H1 (cell line): Measurements from ENCODE around the gene RAD50. TPM values are rescaled to one million over a fixed set of nuclear protein-coding genes. Genes with fewer than 3 reads are reported as not detected.

Experiments used
- CTCF ChIA-PET: fragments of 300-600 bp; sonication (Branson Sonifier 250); formaldehyde crosslinking; loops from one replicate; lab custom pipeline; 2021; ENCODE audit not compliant: partially characterized antibody; lab: Charles Lee
- POLR2A ChIA-PET: fragments of 300-600 bp; sonication (Branson Sonifier 250); formaldehyde crosslinking; loops from one replicate; lab custom pipeline; 2021; ENCODE audit warnings: inconsistent platforms; ENCODE audit not compliant: partially characterized antibody; lab: Charles Lee
- DNase-seq, 2 experiments: peaks; one replicate each; pipeline versions ENCODE4 v3.0.0 to v3.0.0-alpha.2; 2010 to 2022; ENCODE audit warnings: low spot score in 2 of 2, low read depth in 1 of 2, mixed read lengths in 1 of 2
- FAIRE-seq: peaks from 2 replicates; lab custom pipeline; 2011; peaks lifted over from hg19 to GRCh38; lab: Jason Lieb, UNC
- H2AFZ ChIP-seq: 2 replicates; pipeline ENCODE4 v1.8.1; 2012; ENCODE audit warnings: low read length, inconsistent platforms
- H2AK5ac ChIP-seq: 2 replicates; pipeline ENCODE4 v1.6.1; 2013; ENCODE audit warnings: low read depth, low read length
- H2BK120ac ChIP-seq: replicated peaks from 2 replicates; pipeline ENCODE3; 2013; ENCODE audit warnings: low read depth, low read length, inconsistent platforms
- H2BK12ac ChIP-seq: 2 replicates; pipeline ENCODE4 v1.6.1; 2013; ENCODE audit warnings: low read depth, low read length
- H2BK15ac ChIP-seq: 2 replicates; pipeline ENCODE4 v1.6.1; 2013; ENCODE audit warnings: low read length
- H2BK20ac ChIP-seq: 2 replicates; pipeline ENCODE4 v1.6.1; 2013; ENCODE audit warnings: low read length
- H2BK5ac ChIP-seq: 2 replicates; pipeline ENCODE4 v1.6.1; 2013; ENCODE audit warnings: low read depth, low read length
- H3K14ac ChIP-seq: 2 replicates; pipeline ENCODE4 v1.6.1; 2013; ENCODE audit warnings: inconsistent platforms; ENCODE audit not compliant: insufficient read length
- H3K18ac ChIP-seq: 2 replicates; pipeline ENCODE4 v1.6.1; 2013; ENCODE audit warnings: low read length; ENCODE audit errors: extremely low read depth
- H3K23ac ChIP-seq: 2 replicates; pipeline ENCODE4 v1.6.1; 2013; ENCODE audit warnings: inconsistent platforms; ENCODE audit not compliant: insufficient read length
- H3K23me2 ChIP-seq: 2 replicates; pipeline ENCODE4 v1.6.1; 2013; ENCODE audit warnings: low read depth, low read length
- H3K27ac ChIP-seq: 2 replicates; pipeline ENCODE4 v1.6.1; 2011; ENCODE audit warnings: low read depth, low read length, inconsistent platforms
- H3K27me3 ChIP-seq, 4 experiments: replicated peaks in 1 of 4; 1 replicate in 1 of 4; 2 replicates in 3 of 4; pipeline versions ENCODE4 v1.6.1 to v1.8.1; 2011 to 2013; ENCODE audit warnings: low read length in 3 of 4, mild to moderate bottlenecking in 3 of 4, inconsistent platforms in 2 of 4, mixed read lengths in 2 of 4, moderate library complexity in 1 of 4; ENCODE audit not compliant: control insufficient read depth in 3 of 4, insufficient read depth in 3 of 4; ENCODE audit errors: extremely low read depth in 1 of 4
- H3K36me3 ChIP-seq, 4 experiments: 2 replicates each; pipeline versions ENCODE4 v1.6.1 to v1.8.1; 2011 to 2013; ENCODE audit warnings: mild to moderate bottlenecking in 4 of 4, low read length in 3 of 4, moderate library complexity in 2 of 4, control low read depth in 1 of 4, inconsistent platforms in 1 of 4; ENCODE audit not compliant: insufficient read depth in 4 of 4, control insufficient read depth in 2 of 4
- H3K4ac ChIP-seq: replicated peaks from 2 replicates; pipeline ENCODE3; 2013; ENCODE audit warnings: low read length, low read depth, mixed read lengths, inconsistent platforms; ENCODE audit not compliant: insufficient read length
- H3K4me1 ChIP-seq, 4 experiments: replicated peaks in 1 of 4; 1 replicate in 1 of 4; 2 replicates in 3 of 4; pipeline versions ENCODE4 v1.6.1 to v1.8.1; 2011 to 2013; ENCODE audit warnings: low read length in 3 of 4, inconsistent platforms in 2 of 4, mixed read lengths in 1 of 4; ENCODE audit not compliant: insufficient read depth in 4 of 4, control insufficient read depth in 3 of 4
- H3K4me2 ChIP-seq, 2 experiments: 2 replicates each; pipeline versions ENCODE4 v1.6.1 to v1.8.1; 2011 to 2013; ENCODE audit warnings: low read depth in 2 of 2, low read length in 2 of 2, control low read depth in 1 of 2, inconsistent platforms in 1 of 2, mild to moderate bottlenecking in 1 of 2; ENCODE audit not compliant: insufficient read depth in 1 of 2
- H3K4me3 ChIP-seq, 4 experiments: fragments of 200-600, 300-600 bp in 1 of 4; sonication (generic), shearing (Covaris generic), sonication (Bioruptor Twin) in 1 of 4; 2 replicates each; pipeline versions ENCODE4 v1.5.1 to v1.8.1; 2011 to 2016; ENCODE audit warnings: low read length in 4 of 4, low read depth in 3 of 4, control low read depth in 2 of 4, inconsistent platforms in 2 of 4, mild to moderate bottlenecking in 2 of 4, mixed read lengths in 1 of 4, moderate library complexity in 1 of 4; ENCODE audit not compliant: insufficient read depth in 2 of 4; ENCODE audit errors: extremely low read depth in 1 of 4
- H3K56ac ChIP-seq: replicated peaks from 2 replicates; pipeline ENCODE3; 2013; ENCODE audit warnings: low read depth, mild to moderate bottlenecking, mixed read lengths, low read length, inconsistent platforms; ENCODE audit not compliant: insufficient read length
- H3K79me1 ChIP-seq: 2 replicates; pipeline ENCODE4 v1.6.1; 2013; ENCODE audit warnings: low read depth, low read length, control low read depth
- H3K79me2 ChIP-seq, 2 experiments: 2 replicates each; pipeline versions ENCODE4 v1.6.1 to v1.8.1; 2012 to 2013; ENCODE audit warnings: low read length in 2 of 2, mild to moderate bottlenecking in 2 of 2, inconsistent platforms in 1 of 2; ENCODE audit not compliant: insufficient read depth in 2 of 2, control insufficient read depth in 1 of 2
- H3K9ac ChIP-seq, 4 experiments: replicated peaks in 1 of 4; 1 replicate in 1 of 4; 2 replicates in 3 of 4; pipeline versions ENCODE4 v1.6.1 to v1.8.1; 2011 to 2013; ENCODE audit warnings: low read depth in 3 of 4, low read length in 3 of 4, control low read depth in 2 of 4, mild to moderate bottlenecking in 2 of 4, moderate library complexity in 2 of 4, inconsistent platforms in 1 of 4; ENCODE audit errors: extremely low read depth in 1 of 4
- H3K9me3 ChIP-seq, 2 experiments: 2 replicates each; pipeline versions ENCODE4 v1.6.1 to v1.8.1; 2012 to 2013; ENCODE audit warnings: mild to moderate bottlenecking in 2 of 2, moderate library complexity in 2 of 2, control low read depth in 1 of 2, inconsistent platforms in 1 of 2, low read depth in 1 of 2, low read length in 1 of 2, mixed read lengths in 1 of 2; ENCODE audit not compliant: insufficient read depth in 2 of 2
- H4K20me1 ChIP-seq, 2 experiments: replicated peaks in 1 of 2; 2 replicates each; pipeline versions ENCODE3 to v1.8.1; 2011 to 2013; ENCODE audit warnings: inconsistent platforms in 2 of 2, low read length in 2 of 2, mild to moderate bottlenecking in 1 of 2; ENCODE audit not compliant: insufficient read depth in 2 of 2, control insufficient read depth in 1 of 2
- H4K5ac ChIP-seq: 2 replicates; pipeline ENCODE4 v1.6.1; 2013; ENCODE audit warnings: low read length, low read depth, mixed read lengths, inconsistent platforms; ENCODE audit not compliant: insufficient read length
- H4K8ac ChIP-seq: 2 replicates; pipeline ENCODE4 v1.8.0; 2013; ENCODE audit warnings: mild to moderate bottlenecking, moderate library complexity, low read length, inconsistent platforms; ENCODE audit not compliant: insufficient read depth; ENCODE audit errors: extremely low read depth
- H4K91ac ChIP-seq: replicated peaks from 2 replicates; pipeline ENCODE3; 2013; ENCODE audit warnings: low read length, mixed read lengths, inconsistent platforms; ENCODE audit not compliant: insufficient read length
- CREB1 ChIP-seq: IDR thresholded peaks from 2 replicates; pipeline ENCODE4 v1.6.1; 2012; ENCODE audit warnings: inconsistent platforms
- EGR1 ChIP-seq: IDR thresholded peaks from 2 replicates; pipeline ENCODE4 v1.6.1; 2011; ENCODE audit warnings: low read depth, low read length, borderline replicate concordance
- EZH2 ChIP-seq: fragments of 200-600 bp; sonication (generic); IDR thresholded peaks from 2 replicates; pipeline ENCODE4 v1.7.1; 2012; ENCODE audit warnings: low read depth, mild to moderate bottlenecking, moderate library complexity, low read length, inconsistent platforms; ENCODE audit not compliant: severe bottlenecking
- GABPA ChIP-seq: IDR thresholded peaks from 2 replicates; pipeline ENCODE4 v1.6.1; 2011; ENCODE audit warnings: mild to moderate bottlenecking, low read length, moderate library complexity, borderline replicate concordance; ENCODE audit not compliant: insufficient read depth
- HDAC2 ChIP-seq, 2 experiments: fragments of 300-600 bp in 1 of 2; sonication (generic) in 1 of 2; IDR thresholded peaks; 2 replicates each; pipeline ENCODE4 v1.6.1; 2011 to 2012; ENCODE audit warnings: low read depth in 2 of 2, low read length in 2 of 2, mild to moderate bottlenecking in 2 of 2, moderate library complexity in 2 of 2, borderline replicate concordance in 1 of 2, inconsistent platforms in 1 of 2
- NRF1 ChIP-seq: IDR thresholded peaks from 2 replicates; pipeline ENCODE4 v1.6.1; 2011; ENCODE audit warnings: mild to moderate bottlenecking, low read depth, low read length, improper control_type of control experiment
- SIX5 ChIP-seq: IDR thresholded peaks from 2 replicates; pipeline ENCODE4 v1.6.1; 2011; ENCODE audit warnings: mild to moderate bottlenecking, low read depth, low read length
- SP4 ChIP-seq: IDR thresholded peaks from 2 replicates; pipeline ENCODE4 v1.6.1; 2012; ENCODE audit warnings: low read length, inconsistent platforms
- TAF7 ChIP-seq: optimal IDR thresholded peaks from 2 replicates; pipeline ENCODE3; 2011; ENCODE audit warnings: low read depth, mild to moderate bottlenecking, inconsistent platforms, low read length, moderate library complexity, borderline replicate concordance
- TCF12 ChIP-seq: IDR thresholded peaks from 2 replicates; pipeline ENCODE4 v1.6.1; 2011; ENCODE audit warnings: low read depth, mild to moderate bottlenecking, low read length
- TEAD4 ChIP-seq: IDR thresholded peaks from 2 replicates; pipeline ENCODE4 v1.6.1; 2012; ENCODE audit warnings: low read depth, low read length, inconsistent platforms, mixed read lengths
- YY1 ChIP-seq: IDR thresholded peaks from 2 replicates; pipeline ENCODE4 v1.6.1; 2011; ENCODE audit warnings: low read depth, mild to moderate bottlenecking, low read length
- ZNF274 ChIP-seq: IDR thresholded peaks from 2 replicates; pipeline ENCODE4 v1.7.0; 2012; ENCODE audit warnings: low read length, borderline replicate concordance; ENCODE audit errors: extremely low read depth
- WGBS, 2 experiments: shearing (Covaris generic) in 1 of 2; methylation state at CpG; one replicate each; pipeline versions ENCODE4 v1.1.6 to v1.1.7; 2013 to 2015; ENCODE audit warnings: low lambda C conversion rate in 2 of 2, mixed read lengths in 2 of 2, inconsistent platforms in 1 of 2, low coverage in 1 of 2, missing lambda C conversion rate in 1 of 2; ENCODE audit not compliant: insufficient replicate concordance in 2 of 2, insufficient coverage in 1 of 2, insufficient read length in 1 of 2; ENCODE audit errors: extremely low coverage in 1 of 2, missing lambda C conversion rate in 1 of 2; 5-methylcytosine and 5-hydroxymethylcytosine counted together
- polyA plus RNA-seq, 7 experiments: library from polyadenylated mRNA; depleted of rRNA in 3 of 7; stranded (reverse) in 5 of 7; unstranded in 2 of 7; fragments of >200 nt in 5 of 7; fragments of 200-250 nt in 2 of 7; gene quantifications; 1 replicate in 5 of 7; 2 replicates in 1 of 7; 4 replicates in 1 of 7; pipeline versions ENCODE4 v1.2.1 to v1.2.3, GENCODE V29; 2011 to 2013; ENCODE audit warnings: missing spikeins in 2 of 7, mixed read lengths in 2 of 7
- total RNA-seq: library from RNA; stranded (reverse); fragmentation: NEBNext Ultra II Directional; extraction: Animal tissue kit (Norgen Biotek cat#: 25700); gene quantifications from 2 replicates; pipeline ENCODE4 v1.2.1, GENCODE V29; 2021

The RAD50 gene
- total and polyA plus RNA-seq, 2 of the 8 experiments (the other 6 are each of a cell fraction or from before 2014, with no cell fraction given), result 10.1 to 39.4 TPM

DNA sequence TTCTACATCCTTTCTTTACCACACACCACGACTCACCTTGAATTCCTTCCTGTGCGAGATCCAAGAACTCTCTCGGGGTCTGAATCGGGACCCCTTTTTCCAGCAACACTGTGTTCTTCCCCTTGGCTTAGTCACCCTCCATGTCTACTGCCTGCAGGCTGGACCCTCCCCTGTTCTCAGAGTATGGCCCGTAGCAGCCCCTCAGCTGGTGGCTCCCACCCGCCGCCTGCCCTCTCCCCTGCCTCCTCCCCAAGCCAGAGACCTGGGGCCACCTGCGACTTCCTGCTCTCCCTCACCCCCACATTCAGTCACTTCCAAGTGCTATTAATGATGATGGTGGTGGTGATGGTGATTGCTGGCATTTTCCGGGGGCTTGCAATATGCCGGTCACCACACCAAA lies 110.5 kb downstream of the RAD50 start:
- no peaks in the 10 kb centered on the region for H3K79me1 ChIP-seq
- no peak overlapping the region for H3K27ac ChIP-seq
- H4K5ac ChIP-seq, result no peak overlapping the region
- H4K20me1 ChIP-seq, result no peaks in the 10 kb centered on the region
- H3K9ac ChIP-seq, result no peak overlapping the region
- H3K4me3 ChIP-seq, result no peak overlapping the region
- no peak overlapping the region for H2AK5ac ChIP-seq
- 0 out of 4 replicates have a peak, but pooled peaks cover 0 to 3% of the 10 kb centered on the region in 2 experiments for H3K9me3 ChIP-seq
- H2BK120ac ChIP-seq, result no peak overlapping the region
- no peak overlapping the region for H3K4me2 ChIP-seq
- DNase-seq (no peak), FAIRE-seq (no peak)
- H2BK15ac ChIP-seq, result no peak overlapping the region
- no peak overlapping the region for H3K23ac ChIP-seq
- H2BK5ac ChIP-seq, result no peak overlapping the region
- no peaks in the 10 kb centered on the region for H3K79me2 ChIP-seq
- no peak overlapping the region for H3K56ac ChIP-seq
- H3K18ac ChIP-seq, result no peak overlapping the region
- no peaks in the 10 kb centered on the region for H3K36me3 ChIP-seq
- POLR2A ChIA-PET, result interaction anchor here (1.3 kb wide), 1 partner anchor 8 kb away, joined by 3 read pairs; no protein-coding TSS in a partner anchor
- no peak overlapping the region for H2AFZ ChIP-seq
- H2BK12ac ChIP-seq, result no peak overlapping the region
- CTCF ChIA-PET, result interaction anchor here (0.9 to 2.2 kb wide), 3 partner anchors 10 to 87 kb away, joined by 3 to 8 read pairs (median 6); no protein-coding TSS in a partner anchor
- H3K14ac ChIP-seq, result no peak overlapping the region
- H4K91ac ChIP-seq, result no peak overlapping the region
- no peak overlapping the region for H4K8ac ChIP-seq
- no peaks in the 10 kb centered on the region for H3K23me2 ChIP-seq
- 86% methylated on average over 7 of the region's 10 CpGs; no CpG with 5 or more reads in 1 of the 2 experiments for WGBS, 2 experiments
- no peak overlapping the region for H2BK20ac ChIP-seq
- H3K4me1 ChIP-seq, result peaks cover 0 to 3% (median 0%) of the 10 kb centered on the region in 4 experiments; a peak in 1 of 7 replicates
- H3K4ac ChIP-seq, result no peak overlapping the region
- H3K27me3 ChIP-seq, result no peaks in the 10 kb centered on the region; a peak in 1 of 7 replicates
- TF ChIP-seq EZH2 (no peak), GABPA (no peak), TCF12 (no peak), SP4 (no peak), HDAC2 (IDR thresholded peaks at IDR 0.05; ENCODE audit: borderline replicate concordance in 1 of 2, low read depth in 2 of 2, low read length in 2 of 2) (no peak), SIX5 (no peak), NRF1 (no peak), ZNF274 (no peak), CREB1 (no peak), EGR1 (no peak), YY1 (no peak), TEAD4 (no peak), TAF7 (no peak)
